Upper lobe of right lung (tissue), 1 donor: ENCODE measurements around the gene ADCY4. TPM values are rescaled to one million over a fixed set of nuclear protein-coding genes. Genes with fewer than 3 reads are reported as not detected.

Source experiments
- ATAC-seq: fragments of 200-7000 bp; cut with Tn5 transposase; one replicate; pipeline ENCODE4 v1.9.1; 2020; ENCODE audit warnings: mild to moderate bottlenecking, moderate library complexity
- DNase-seq: peaks from one replicate; pipeline ENCODE4 v3.0.0-alpha.2; 2020
- H3K27ac ChIP-seq: fragments of 200-600 bp; one replicate; pipeline ENCODE4 v1.8.0; 2022
- H3K27me3 ChIP-seq: fragments of 200-600 bp; one replicate; pipeline ENCODE4 v1.8.0; 2022; ENCODE audit warnings: mild to moderate bottlenecking
- H3K36me3 ChIP-seq: fragments of 200-600 bp; one replicate; pipeline ENCODE4 v1.8.0; 2022
- H3K4me1 ChIP-seq: fragments of 200-600 bp; one replicate; pipeline ENCODE4 v1.8.0; 2022
- H3K4me3 ChIP-seq: fragments of 200-600 bp; one replicate; pipeline ENCODE4 v1.8.0; 2022; ENCODE audit warnings: mild to moderate bottlenecking
- H3K9me3 ChIP-seq: fragments of 200-600 bp; one replicate; pipeline ENCODE4 v1.8.0; 2022
- intact Hi-C: fragments of 100-400 bp; cut with DNase I; formaldehyde crosslinking; loops from one replicate; pipeline ENCODE4 v1.11.0; 2022
- total RNA-seq: library from RNA; stranded (reverse); fragmentation: NEBNext Ultra II Directional; extraction: Animal tissue kit (Norgen Biotek cat#: 25700); gene quantifications from one replicate; pipeline ENCODE4 v1.2.1, GENCODE V29; 2021
- TF ChIP-seq, protein P1 (sequence below): fragments of 200-600 bp; IDR thresholded peaks from one replicate; pipeline ENCODE4 v1.8.0; 2022; ENCODE audit warnings: antibody characterized with exemption
- donor health status: DM: no; HTN: yes; CAD: no; lungs with severe emphysema.

ADCY4 gene
- total RNA-seq, 1 donor from 2014 or later: 54.5 TPM

DNA sequence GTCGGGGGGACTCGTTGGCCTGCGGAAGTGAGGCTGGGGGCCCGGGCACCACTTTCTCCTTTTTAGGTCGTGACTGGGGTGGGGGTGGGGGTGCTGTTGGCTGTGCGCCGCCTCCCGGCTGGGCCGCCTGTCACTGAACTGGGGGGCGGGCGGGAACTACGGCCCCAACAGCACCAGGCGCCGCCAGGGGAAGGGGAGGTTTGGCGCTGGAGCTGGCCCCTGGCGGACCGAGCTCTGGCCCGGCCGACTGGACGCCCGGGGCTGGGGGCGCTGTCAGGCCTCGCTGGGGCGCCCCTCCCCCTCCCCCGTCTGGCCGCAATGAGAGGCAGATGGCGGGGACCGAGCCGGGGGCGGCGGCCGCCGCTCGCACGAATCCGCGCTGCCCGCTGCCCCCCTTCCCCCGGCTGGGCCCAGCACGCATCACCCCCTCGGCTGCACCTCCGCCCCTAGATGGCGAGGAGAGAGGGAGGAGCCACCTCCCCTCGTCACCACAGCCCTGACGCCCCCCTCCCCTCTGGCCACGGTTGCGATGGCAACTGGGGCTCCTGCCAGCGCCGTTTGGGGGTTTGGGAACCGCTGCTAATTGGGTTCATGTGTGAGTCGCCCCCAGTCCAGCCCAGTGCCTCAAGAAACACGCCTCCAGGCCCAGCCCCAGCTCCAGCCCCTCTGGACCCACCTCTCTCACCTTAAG is 33.8 kb upstream of the ADCY4 start:
- TF ChIP-seq, protein P1, sequence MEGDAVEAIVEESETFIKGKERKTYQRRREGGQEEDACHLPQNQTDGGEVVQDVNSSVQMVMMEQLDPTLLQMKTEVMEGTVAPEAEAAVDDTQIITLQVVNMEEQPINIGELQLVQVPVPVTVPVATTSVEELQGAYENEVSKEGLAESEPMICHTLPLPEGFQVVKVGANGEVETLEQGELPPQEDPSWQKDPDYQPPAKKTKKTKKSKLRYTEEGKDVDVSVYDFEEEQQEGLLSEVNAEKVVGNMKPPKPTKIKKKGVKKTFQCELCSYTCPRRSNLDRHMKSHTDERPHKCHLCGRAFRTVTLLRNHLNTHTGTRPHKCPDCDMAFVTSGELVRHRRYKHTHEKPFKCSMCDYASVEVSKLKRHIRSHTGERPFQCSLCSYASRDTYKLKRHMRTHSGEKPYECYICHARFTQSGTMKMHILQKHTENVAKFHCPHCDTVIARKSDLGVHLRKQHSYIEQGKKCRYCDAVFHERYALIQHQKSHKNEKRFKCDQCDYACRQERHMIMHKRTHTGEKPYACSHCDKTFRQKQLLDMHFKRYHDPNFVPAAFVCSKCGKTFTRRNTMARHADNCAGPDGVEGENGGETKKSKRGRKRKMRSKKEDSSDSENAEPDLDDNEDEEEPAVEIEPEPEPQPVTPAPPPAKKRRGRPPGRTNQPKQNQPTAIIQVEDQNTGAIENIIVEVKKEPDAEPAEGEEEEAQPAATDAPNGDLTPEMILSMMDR: no peak
- peak overlapping the region; percentile 56 for H3K4me3 ChIP-seq
- no peaks in the 10 kb centered on the region for H3K36me3 ChIP-seq
- intact Hi-C loops: loop anchor here (5.0 kb wide), 1 partner anchor 59 kb away; the partner anchor contains the start of genes CBLN3 and KHNYN
- no peaks in the 10 kb centered on the region for H3K27me3 ChIP-seq
- no peak for ATAC-seq
- peaks cover 23% of the 10 kb centered on the region for H3K4me1 ChIP-seq
- DNase-seq: peak; percentile 70
- H3K9me3 ChIP-seq: no peaks in the 10 kb centered on the region
- H3K27ac ChIP-seq: peak overlapping the region; percentile 69

DNA sequence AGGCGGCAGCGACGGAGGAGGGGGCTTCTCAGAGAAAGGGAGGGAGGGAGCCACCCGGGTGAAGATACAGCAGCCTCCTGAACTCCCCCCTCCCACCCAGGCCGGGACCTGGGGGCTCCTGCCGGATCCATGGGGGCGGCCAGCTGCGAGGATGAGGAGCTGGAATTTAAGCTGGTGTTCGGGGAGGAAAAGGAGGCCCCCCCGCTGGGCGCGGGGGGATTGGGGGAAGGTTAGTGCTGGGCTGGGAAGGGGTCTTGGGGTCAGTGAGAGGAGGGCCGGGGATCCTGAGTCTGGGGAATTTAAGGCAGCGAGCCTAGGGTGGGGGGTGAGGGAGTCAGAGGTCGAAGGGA is 33.3 kb upstream of the ADCY4 start:
- Histone ChIP-seq H3K9me3 (no peaks in the 10 kb centered on the region), H3K27me3 (no peaks in the 10 kb centered on the region), H3K4me3 (peak overlapping the region; percentile 56), H3K36me3 (no peaks in the 10 kb centered on the region), H3K4me1 (peaks cover 23% of the 10 kb centered on the region), H3K27ac (peak overlapping the region; percentile 69)
- ATAC-seq: no peak
- no peak for DNase-seq
- TF ChIP-seq, protein P1: no peak
- intact Hi-C loops: loop anchor here (5.0 kb wide), 1 partner anchor 59 kb away; the partner anchor contains the start of genes CBLN3 and KHNYN

DNA sequence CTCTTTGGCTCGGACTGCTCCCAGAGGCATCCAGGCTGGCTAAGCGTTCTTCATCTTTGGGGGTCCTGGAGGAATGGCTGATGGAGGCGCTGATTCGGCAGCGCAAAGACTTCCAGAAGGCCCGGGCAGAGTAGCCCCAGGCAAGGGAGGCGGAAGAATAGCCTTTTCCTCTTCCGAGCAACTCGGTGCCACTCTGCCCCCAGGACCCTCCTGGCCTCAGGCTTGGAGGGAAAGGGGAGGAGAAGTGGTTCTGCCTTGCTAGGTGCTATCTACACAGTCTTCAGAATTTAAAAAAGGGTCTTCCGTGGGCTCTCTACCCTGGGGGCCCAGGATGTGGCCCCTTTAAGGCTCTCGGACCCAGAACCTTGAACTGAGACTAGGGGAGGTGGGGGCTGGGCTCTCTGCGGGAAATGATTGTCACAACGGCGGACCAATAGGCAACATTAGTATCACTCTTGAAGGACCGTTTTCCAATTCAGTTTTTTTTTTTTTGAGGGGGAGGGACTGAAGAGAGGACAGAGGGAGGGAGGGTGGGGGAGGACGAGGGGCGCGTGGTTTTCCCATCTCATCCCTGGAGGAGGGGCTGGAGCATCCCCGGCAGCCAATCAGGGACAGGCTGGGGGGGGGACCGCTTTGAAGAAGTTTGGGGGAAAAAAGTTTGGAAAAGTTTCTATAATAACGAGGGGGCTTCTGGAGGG is 32.8 kb upstream of the ADCY4 start, which contains the start of gene NFATC4:
Gene NFATC4, plus strand, starts transcription at position 671 of the 698 bp plus-strand sequence. CDS start 157 bp downstream, outside the sequence.
- intact Hi-C loops: loop anchor here (5.0 kb wide), 1 partner anchor 60 kb away; the partner anchor contains the start of genes CBLN3 and KHNYN
- no peak for DNase-seq

DNA sequence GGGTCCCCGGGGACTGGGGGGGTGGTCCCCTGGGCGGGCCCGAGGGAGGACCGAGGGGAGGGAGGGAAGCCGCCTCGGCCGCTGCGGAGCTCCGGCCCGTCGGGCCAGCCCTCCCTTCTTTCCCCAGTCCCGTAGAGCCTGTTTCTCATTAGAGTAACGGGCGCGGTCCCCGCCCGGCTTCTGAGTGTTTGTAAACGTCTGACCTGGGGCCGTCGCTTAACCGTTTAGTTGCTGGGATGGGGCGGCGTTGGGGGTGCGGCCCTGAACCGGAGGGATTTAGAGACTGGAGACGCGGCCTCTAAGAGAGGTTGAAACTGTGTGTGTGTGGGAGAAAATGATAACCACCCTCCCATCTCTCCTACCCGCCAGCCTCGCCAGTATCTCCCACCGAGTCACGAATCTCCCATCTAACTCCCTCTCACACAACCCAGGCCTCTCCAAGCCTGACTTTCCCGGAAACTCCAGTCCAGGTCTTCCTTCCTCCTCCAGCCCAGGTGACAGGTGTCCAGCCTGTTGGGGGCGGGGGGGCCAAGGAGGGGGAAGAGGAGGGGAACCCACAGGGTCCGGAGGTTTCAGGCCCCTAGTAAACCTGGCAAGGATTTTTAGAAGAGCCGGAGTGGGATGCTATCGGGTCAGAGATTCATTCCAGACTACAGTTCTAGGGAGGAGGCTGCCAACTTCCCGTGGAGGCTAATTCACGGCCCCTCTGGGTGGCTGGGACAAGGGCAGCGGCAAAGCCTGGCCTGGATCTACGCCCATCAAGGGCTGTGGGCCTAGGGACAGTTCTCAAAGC is 32.0 kb upstream of the ADCY4 start:
- intact Hi-C loops: loop anchor here (5.0 kb wide), 1 partner anchor 60 kb away; the partner anchor contains the start of genes CBLN3 and KHNYN
- TF ChIP-seq, protein P1: no peak
- Histone ChIP-seq H3K27ac (peak overlapping the region; percentile 83), H3K36me3 (no peaks in the 10 kb centered on the region), H3K27me3 (no peaks in the 10 kb centered on the region), H3K9me3 (no peaks in the 10 kb centered on the region), H3K4me3 (peak overlapping the region; percentile 56), H3K4me1 (peaks cover 23% of the 10 kb centered on the region)
- peak; percentile 95 for DNase-seq
- peak; percentile 86 for ATAC-seq

More for the DNA sequence above, 32.8 kb upstream of the ADCY4 start, which contains the start of gene NFATC4:
- ATAC-seq: peak; percentile 2
- peaks cover 23% of the 10 kb centered on the region for H3K4me1 ChIP-seq
- no peaks in the 10 kb centered on the region for H3K27me3 ChIP-seq
- peak within 1 kb of the TSS; percentile 56 for H3K4me3 ChIP-seq
- H3K9me3 ChIP-seq: no peaks in the 10 kb centered on the region
- H3K36me3 ChIP-seq: no peaks in the 10 kb centered on the region
- peak within 1 kb of the TSS; percentile 83 for H3K27ac ChIP-seq
- TF ChIP-seq, protein P1: no peak

DNA sequence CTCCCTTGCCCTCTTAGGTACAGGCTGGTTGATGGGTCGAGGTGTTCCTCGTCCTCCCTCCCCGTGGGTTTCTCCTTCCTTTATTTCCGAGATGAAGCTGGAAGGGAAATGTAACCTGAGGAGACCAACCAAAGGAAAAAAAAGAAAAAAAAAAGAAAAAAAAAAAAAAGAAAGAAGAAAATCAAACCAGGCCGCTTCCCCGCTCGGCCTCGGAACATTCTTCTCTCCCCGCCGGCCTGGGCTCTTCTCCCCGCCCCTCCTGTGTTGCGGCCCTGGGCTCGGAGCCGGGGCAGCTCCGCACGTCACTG is 31.5 kb upstream of the ADCY4 start:
- intact Hi-C loops: loop anchor here (5.0 kb wide), 1 partner anchor 61 kb away; the partner anchor contains the start of genes CBLN3 and KHNYN
- Histone ChIP-seq H3K4me3 (peak overlapping the region; percentile 56), H3K9me3 (no peaks in the 10 kb centered on the region), H3K4me1 (peaks cover 23% of the 10 kb centered on the region), H3K36me3 (no peaks in the 10 kb centered on the region), H3K27ac (peak overlapping the region; percentile 83), H3K27me3 (no peaks in the 10 kb centered on the region)
- DNase-seq: no peak
- TF ChIP-seq, protein P1: no peak
- ATAC-seq: no peak
